ENCODE results near the gene LRRC57.

The LRRC57 gene

GRCh38 chr15:42490671-42491538, 57.7 kb downstream of the LRRC57 start, which contains the start of gene ZNF106:
TSS of gene ZNF106 (minus strand) at chr15:42491141. CDS start at chr15:42472289, 18,852 bp downstream.
- TF ChIP-seq, protein P1, sequence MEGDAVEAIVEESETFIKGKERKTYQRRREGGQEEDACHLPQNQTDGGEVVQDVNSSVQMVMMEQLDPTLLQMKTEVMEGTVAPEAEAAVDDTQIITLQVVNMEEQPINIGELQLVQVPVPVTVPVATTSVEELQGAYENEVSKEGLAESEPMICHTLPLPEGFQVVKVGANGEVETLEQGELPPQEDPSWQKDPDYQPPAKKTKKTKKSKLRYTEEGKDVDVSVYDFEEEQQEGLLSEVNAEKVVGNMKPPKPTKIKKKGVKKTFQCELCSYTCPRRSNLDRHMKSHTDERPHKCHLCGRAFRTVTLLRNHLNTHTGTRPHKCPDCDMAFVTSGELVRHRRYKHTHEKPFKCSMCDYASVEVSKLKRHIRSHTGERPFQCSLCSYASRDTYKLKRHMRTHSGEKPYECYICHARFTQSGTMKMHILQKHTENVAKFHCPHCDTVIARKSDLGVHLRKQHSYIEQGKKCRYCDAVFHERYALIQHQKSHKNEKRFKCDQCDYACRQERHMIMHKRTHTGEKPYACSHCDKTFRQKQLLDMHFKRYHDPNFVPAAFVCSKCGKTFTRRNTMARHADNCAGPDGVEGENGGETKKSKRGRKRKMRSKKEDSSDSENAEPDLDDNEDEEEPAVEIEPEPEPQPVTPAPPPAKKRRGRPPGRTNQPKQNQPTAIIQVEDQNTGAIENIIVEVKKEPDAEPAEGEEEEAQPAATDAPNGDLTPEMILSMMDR (IDR thresholded peaks at IDR 0.05): no peak

GRCh38 chr15:42490291-42490670, 58.3 kb downstream of the LRRC57 start:
- no peak for DNase-seq (ENCODE audit: low spot score)
- peak overlapping the region; percentile 99 for H3K4me3 ChIP-seq
- TF ChIP-seq, protein P1 (IDR thresholded peaks at IDR 0.05): no peak
- peak overlapping the region; percentile 90 to 96 for H3K27ac ChIP-seq

More at GRCh38 chr15:42490671-42491538, 57.7 kb downstream of the LRRC57 start, which contains the start of gene ZNF106:
- peak; percentile 90 for DNase-seq (ENCODE audit: low spot score)
- peak within 1 kb of the TSS; percentile 99 for H3K4me3 ChIP-seq
- H3K27ac ChIP-seq: peak within 1 kb of the TSS; percentile 90 to 96
